NCI-H524 (cell line): ENCODE results near the gene PROM1.

Experiments used
- DNase-seq, 2 experiments: peaks; one replicate each; lab custom pipeline; 2025; lab: John Stamatoyannopoulos, UW

Gene PROM1

DNA sequence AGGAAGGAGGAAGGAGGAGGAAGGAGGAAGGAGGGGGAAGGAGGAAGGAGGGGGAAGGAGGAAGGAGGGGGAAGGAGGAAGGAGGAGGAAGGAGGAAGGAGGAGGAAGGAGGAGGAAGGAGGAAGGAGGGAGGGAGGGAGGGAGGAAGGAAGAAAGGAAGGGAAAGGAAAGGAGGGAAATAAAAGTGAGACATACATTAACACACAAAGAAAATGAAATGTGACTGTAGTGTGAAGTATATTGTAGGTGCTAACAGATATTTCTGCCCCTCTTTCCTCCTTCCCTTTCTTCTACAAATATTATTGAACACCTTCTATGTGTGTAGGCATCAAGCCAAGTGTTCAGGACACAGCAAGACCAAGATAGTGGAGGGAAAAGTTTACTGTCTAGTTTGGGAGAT lies 26.4 kb upstream of the PROM1 start:
- no peak for DNase-seq

DNA sequence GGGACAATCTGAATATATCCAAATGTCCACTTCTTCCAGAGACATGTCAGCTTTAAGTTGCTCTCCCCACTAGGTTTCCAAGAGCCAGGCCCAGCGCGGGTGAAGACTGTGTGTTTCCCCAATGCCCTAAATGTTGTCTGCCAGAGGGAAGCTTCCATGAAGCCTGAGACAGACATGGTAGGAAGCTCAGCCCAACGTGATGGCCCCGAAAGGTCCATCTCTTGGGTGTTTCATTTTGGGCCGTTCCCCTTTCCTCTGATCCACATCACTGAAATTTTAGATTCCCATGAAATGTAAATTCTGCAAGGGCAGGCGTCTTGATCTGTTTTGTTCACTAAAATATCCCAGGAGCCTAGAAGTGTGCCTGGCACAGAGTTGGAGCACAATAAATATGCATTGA lies 25.4 kb upstream of the PROM1 start:
- no peak for DNase-seq

- DNase-seq, result no peak
Measured at GRCh38 chr4:16106956-16107355, 23.1 kb upstream of the PROM1 start.

DNA sequence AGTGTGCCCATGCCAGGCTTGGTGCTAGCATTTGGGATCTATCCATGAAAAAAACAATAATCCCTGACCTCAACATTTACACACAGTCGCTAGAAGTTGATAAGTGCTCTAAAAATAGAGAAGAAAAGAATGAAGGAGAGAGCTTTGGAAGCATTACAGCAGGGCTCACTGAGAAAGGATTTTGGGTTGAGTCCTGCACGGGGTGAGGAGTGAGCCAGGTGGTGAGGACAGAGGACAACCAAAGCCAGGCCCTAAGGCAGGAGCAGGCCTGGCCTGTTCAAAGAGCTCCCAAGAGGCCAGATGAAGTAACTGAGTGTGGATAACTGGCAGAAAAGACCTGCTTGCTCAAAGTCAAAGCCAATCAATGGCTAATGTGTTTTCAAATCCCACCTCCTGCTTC lies 20.7 kb upstream of the PROM1 start:
- no peak for DNase-seq

GRCh38 chr4:16102356-16102755 lies 18.5 kb upstream of the PROM1 start:
- no peak for DNase-seq

GRCh38 chr4:16100833-16101232 lies 17.0 kb upstream of the PROM1 start:
- no peak for DNase-seq

GRCh38 chr4:16092682-16093319 lies 9.0 kb upstream of the PROM1 start:
- no peak for DNase-seq

- no peak for DNase-seq
Measured at GRCh38 chr4:16090096-16090705, 6.4 kb upstream of the PROM1 start.

- DNase-seq, result no peak
Measured at GRCh38 chr4:16089156-16089555, 5.3 kb upstream of the PROM1 start.

- DNase-seq, result no peak
Measured at GRCh38 chr4:16088601-16089000, 4.8 kb upstream of the PROM1 start.

DNA sequence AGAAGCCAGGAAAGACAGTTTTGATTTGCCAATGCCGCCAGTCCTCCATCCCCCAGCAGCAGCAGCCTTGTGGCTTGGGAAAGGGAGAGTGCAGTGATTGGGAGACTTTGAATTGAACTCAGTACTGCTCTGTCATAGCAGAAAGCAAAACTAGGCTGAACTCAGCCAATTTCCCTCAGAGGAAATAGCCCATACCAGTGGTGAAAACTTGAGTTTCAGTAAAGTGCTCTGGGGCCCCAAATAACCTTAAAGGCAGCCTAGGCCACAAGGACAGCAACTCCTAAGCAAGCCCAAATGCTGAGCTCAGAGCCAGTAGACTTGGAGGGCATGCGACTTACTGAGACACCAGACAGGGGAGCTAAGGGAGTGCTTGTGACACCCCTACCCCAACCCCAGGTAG lies 2.0 kb upstream of the PROM1 start:
- no peak for DNase-seq

GRCh38 chr4:16082426-16083240 lies 1.2 kb downstream of the PROM1 start:
- DNase-seq, result no peak

DNA sequence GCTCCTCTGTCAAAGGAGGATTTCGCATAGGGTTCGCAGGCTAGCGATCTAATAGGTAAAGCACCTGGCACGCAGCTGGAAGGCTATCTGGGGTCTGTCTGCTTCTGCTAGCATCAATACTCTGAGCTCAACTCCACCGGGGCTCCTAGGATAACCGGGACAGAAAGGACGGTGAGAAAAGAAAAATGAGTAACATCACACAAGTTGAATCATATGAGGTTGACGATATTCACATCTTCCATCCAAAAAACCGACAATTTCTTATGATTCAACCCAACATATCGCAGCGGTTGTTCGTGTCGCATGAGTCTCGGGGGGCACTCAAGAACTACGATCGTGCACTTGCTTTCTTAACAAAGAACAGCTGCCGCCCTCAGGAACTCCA lies 1.8 kb downstream of the PROM1 start:
- peak in 1 of 2 experiments; percentile 12 for DNase-seq

GRCh38 chr4:16079046-16079445 lies 4.8 kb downstream of the PROM1 start:
- DNase-seq, result peak; percentile 7 to 66

DNA sequence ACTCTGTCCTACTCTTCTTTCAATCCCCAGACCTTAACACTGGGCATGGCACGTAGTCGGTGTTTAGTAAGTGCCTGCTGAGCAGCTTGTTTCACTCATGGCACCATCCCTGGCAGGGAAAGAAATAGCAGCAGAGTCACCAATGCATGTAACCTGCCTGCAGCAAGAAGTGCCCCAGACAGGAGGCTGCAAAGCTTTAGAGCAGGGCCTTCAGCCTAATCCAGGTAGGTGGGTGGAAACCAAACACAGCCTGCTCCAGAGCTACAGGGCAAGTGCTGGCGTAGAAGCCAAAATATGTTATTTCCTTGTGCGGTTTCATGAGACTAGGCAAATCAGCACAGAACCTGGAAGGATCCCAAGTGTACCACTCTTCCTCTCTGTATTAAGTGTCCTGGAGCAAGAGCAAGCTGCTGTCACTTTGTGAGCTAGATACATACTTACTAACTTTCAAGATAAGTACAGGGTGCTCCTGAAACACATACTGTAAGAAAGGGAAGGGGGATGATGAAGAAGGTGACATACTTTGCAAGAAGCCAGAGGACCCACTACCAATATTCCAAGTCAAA lies 5.5 kb downstream of the PROM1 start:
- DNase-seq, result peak in 1 of 2 experiments; percentile 29

GRCh38 chr4:16077786-16078185 lies 6.0 kb downstream of the PROM1 start:
- no peak for DNase-seq

GRCh38 chr4:16075975-16076757 lies 7.7 kb downstream of the PROM1 start:
- no peak for DNase-seq

DNA sequence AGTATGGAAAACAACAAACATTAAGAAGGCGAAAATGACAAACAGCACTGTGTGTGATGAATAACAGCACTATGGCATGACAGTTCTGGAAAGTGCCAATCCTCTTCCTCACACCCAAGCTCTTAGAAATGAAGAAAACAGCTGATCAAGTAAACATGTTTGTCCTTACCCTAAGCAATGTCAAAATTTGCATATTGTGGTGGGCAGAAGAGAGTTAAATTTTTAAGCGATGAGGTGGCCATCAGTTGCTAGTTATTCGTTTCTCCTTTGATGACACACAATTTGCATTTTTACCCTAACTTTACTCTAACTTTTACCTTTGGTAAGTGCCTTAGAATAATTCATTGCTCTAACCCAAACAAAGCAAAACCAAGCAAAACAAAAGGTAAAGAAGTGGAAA lies 8.8 kb downstream of the PROM1 start:
- DNase-seq, result no peak

GRCh38 chr4:16072168-16072567 lies 11.7 kb downstream of the PROM1 start:
- no peak for DNase-seq

GRCh38 chr4:16070203-16070602 lies 13.6 kb downstream of the PROM1 start:
- no peak for DNase-seq

- no peak for DNase-seq
Measured at GRCh38 chr4:16067515-16067914, 16.3 kb downstream of the PROM1 start.

DNA sequence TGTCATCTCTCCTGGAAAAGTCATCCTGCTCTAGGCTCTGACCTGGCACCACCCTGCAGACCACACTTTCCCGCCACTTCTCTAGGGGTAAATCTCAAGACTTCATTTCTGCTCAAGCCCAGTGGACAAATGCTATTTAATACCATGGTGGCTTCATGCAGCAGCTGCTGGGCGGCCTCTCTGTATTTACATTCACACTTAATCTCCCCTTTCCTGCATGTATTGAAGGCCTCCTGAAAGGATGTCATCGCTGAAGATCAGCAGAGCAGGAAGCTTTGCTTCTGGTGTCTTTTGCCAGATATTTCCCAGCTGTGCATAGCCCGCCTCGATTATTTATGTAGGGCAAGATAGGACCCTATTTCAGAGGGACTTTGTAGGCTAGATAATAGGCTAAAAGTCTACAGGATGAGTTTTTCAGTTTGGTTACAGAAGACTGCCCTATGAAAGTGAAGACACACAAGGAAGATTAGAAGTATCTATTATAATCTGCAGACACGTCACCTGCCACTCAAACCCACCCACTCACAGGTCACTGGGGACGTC lies 17.2 kb downstream of the PROM1 start:
- DNase-seq, result no peak
